Neural cell (in vitro differentiated cells): Measurements from ENCODE around the gene SPRYD3. TPM values are rescaled to one million over a fixed set of nuclear protein-coding genes. Genes with fewer than 3 reads are reported as not detected.

ENCODE experiments used
- H2AFZ ChIP-seq: fragments of 200-600, 300-800 bp; sonication (generic), shearing (Covaris generic); 2 replicates; pipeline ENCODE4 v1.6.0; 2014; ENCODE audit warnings: low read depth, mild to moderate bottlenecking, antibody characterized with exemption, low read length, moderate library complexity
- H3F3A ChIP-seq: fragments of 200-600 bp; shearing (Covaris generic); 2 replicates; pipeline ENCODE4 v1.6.1; 2016; ENCODE audit warnings: mild to moderate bottlenecking, moderate library complexity, mixed read lengths, antibody characterized with exemption, low read length; ENCODE audit not compliant: insufficient read depth, poor library complexity, severe bottlenecking
- H3K27ac ChIP-seq: fragments of 200-600, 300-800 bp; sonication (generic), shearing (Covaris generic); 2 replicates; pipeline ENCODE4 v1.5.1; 2014; ENCODE audit warnings: mild to moderate bottlenecking, low read length, moderate library complexity
- H3K27me3 ChIP-seq: fragments of 300-800, 200-600 bp; sonication (generic), shearing (Covaris generic); 2 replicates; pipeline ENCODE4 v1.6.0; 2014; ENCODE audit warnings: mild to moderate bottlenecking, low read depth, low read length, moderate library complexity; ENCODE audit not compliant: insufficient read depth
- H3K36me3 ChIP-seq: fragments of 300-800, 200-600 bp; sonication (generic), shearing (Covaris generic); 2 replicates; pipeline ENCODE4 v1.5.1; 2014; ENCODE audit warnings: mild to moderate bottlenecking, antibody characterized with exemption, low read length, moderate library complexity; ENCODE audit not compliant: insufficient read depth
- H3K4me2 ChIP-seq: fragments of 300-800, 200-600 bp; sonication (generic), shearing (Covaris generic); 2 replicates; pipeline ENCODE4 v1.6.0; 2014; ENCODE audit warnings: mild to moderate bottlenecking, low read length
- H3K4me3 ChIP-seq: fragments of 300-800, 200-600 bp; sonication (generic), shearing (Covaris generic); 2 replicates; pipeline ENCODE4 v1.5.1; 2014; ENCODE audit warnings: mild to moderate bottlenecking, low read length, moderate library complexity
- H3K79me2 ChIP-seq: fragments of 200-600 bp; shearing (Covaris generic); replicated peaks from 2 replicates; pipeline ENCODE4 v1.6.0; 2014; ENCODE audit warnings: mild to moderate bottlenecking, low read length, moderate library complexity; ENCODE audit not compliant: insufficient read depth
- H3K9ac ChIP-seq: fragments of 300-800, 200-600 bp; sonication (generic), shearing (Covaris generic); 2 replicates; pipeline ENCODE4 v1.6.1; 2016; ENCODE audit warnings: mild to moderate bottlenecking, low read length, mixed read lengths
- H3K9me2 ChIP-seq: fragments of 200-600 bp; shearing (Covaris generic); 2 replicates; pipeline ENCODE4 v1.6.1; 2016; ENCODE audit warnings: mild to moderate bottlenecking, low read length, mixed read lengths; ENCODE audit not compliant: insufficient read depth
- H3K9me3 ChIP-seq: fragments of 200-600, 300-800 bp; sonication (generic), shearing (Covaris generic); 2 replicates; pipeline ENCODE4 v1.6.1; 2016; ENCODE audit warnings: mild to moderate bottlenecking, mixed run types, low read length, moderate library complexity, mixed read lengths
- H4K20me1 ChIP-seq: fragments of 200-600 bp; shearing (Covaris generic); 2 replicates; pipeline ENCODE4 v1.6.1; 2016; ENCODE audit warnings: mild to moderate bottlenecking, mixed run types; ENCODE audit not compliant: insufficient read depth
- CTCF ChIP-seq: fragments of 450-650 bp; IDR thresholded peaks from 2 replicates; pipeline ENCODE4 v1.5.1; 2014; ENCODE audit warnings: antibody characterized with exemption, mild to moderate bottlenecking, moderate library complexity; ENCODE audit not compliant: poor library complexity, severe bottlenecking
- EP300 ChIP-seq: fragments of 450-650 bp; conservative IDR thresholded peaks from 2 replicates; pipeline ENCODE4 v1.6.1; 2014; ENCODE audit warnings: antibody characterized with exemption, mild to moderate bottlenecking, moderate library complexity; ENCODE audit not compliant: poor library complexity, severe bottlenecking
- EZH2 ChIP-seq: fragments of 200-600, 300-800 bp; shearing (Covaris generic), sonication (generic); IDR thresholded peaks from 2 replicates; pipeline ENCODE4 v1.6.1; 2014; ENCODE audit warnings: antibody characterized with exemption, low read length, borderline replicate concordance, mild to moderate bottlenecking; ENCODE audit not compliant: insufficient read depth, poor library complexity, severe bottlenecking
- MXI1 ChIP-seq: fragments of 450-650 bp; conservative IDR thresholded peaks from 2 replicates; pipeline ENCODE4 v1.6.1; 2014; ENCODE audit warnings: antibody characterized with exemption, mild to moderate bottlenecking; ENCODE audit not compliant: poor library complexity, severe bottlenecking
- POLR2AphosphoS5 ChIP-seq: IDR thresholded peaks from 2 replicates; pipeline ENCODE4 v1.6.1; 2012
- RAD21 ChIP-seq: fragments of 450-650 bp; conservative IDR thresholded peaks from 2 replicates; pipeline ENCODE4 v1.6.1; 2014; ENCODE audit warnings: antibody characterized with exemption, mild to moderate bottlenecking, moderate library complexity
- REST ChIP-seq: IDR thresholded peaks from 2 replicates; pipeline ENCODE4 v1.6.1; 2012; ENCODE audit warnings: borderline replicate concordance
- SMC3 ChIP-seq: fragments of 450-650 bp; conservative IDR thresholded peaks from 2 replicates; pipeline ENCODE4 v1.6.1; 2014; ENCODE audit warnings: antibody characterized with exemption, mild to moderate bottlenecking, moderate library complexity; ENCODE audit not compliant: poor library complexity
- TAF1 ChIP-seq: IDR thresholded peaks from 2 replicates; pipeline ENCODE4 v1.6.1; 2012; ENCODE audit warnings: low read depth
- polyA plus RNA-seq: library from polyadenylated mRNA; depleted of rRNA; stranded (reverse); fragments of >200 nt; gene quantifications from 2 replicates; pipeline ENCODE4 v1.2.3, GENCODE V29; 2014

Gene SPRYD3
- polyA plus RNA-seq, 1 donor from 2014 or later: 20.8 TPM

- Histone ChIP-seq H3K27ac (no peak overlapping the region), H2AFZ (no peak overlapping the region), H3K27me3 (peaks cover 23% of the 10 kb centered on the region), H4K20me1 (no peaks in the 10 kb centered on the region), H3K9me3 (no peaks in the 10 kb centered on the region), H3K9me2 (no peaks in the 10 kb centered on the region), H3K36me3 (no peaks in the 10 kb centered on the region), H3K4me2 (no peak overlapping the region), H3K4me3 (no peak overlapping the region), H3K9ac (no peak overlapping the region), H3F3A (no peaks in the 10 kb centered on the region), H3K79me2 (no peaks in the 10 kb centered on the region)
- TF ChIP-seq RAD21 (no peak), EP300 (no peak), TAF1 (no peak), POLR2AphosphoS5 (no peak), MXI1 (no peak), SMC3 (no peak)
Measured at GRCh38 chr12:53101931-53102781, 23.0 kb upstream of the SPRYD3 start.

GRCh38 chr12:53101266-53101665 is 22.1 kb upstream of the SPRYD3 start:
- Histone ChIP-seq H3K79me2 (no peaks in the 10 kb centered on the region), H3K27ac (no peak overlapping the region), H3K36me3 (no peaks in the 10 kb centered on the region), H4K20me1 (no peaks in the 10 kb centered on the region), H3K4me3 (no peak overlapping the region), H2AFZ (no peak overlapping the region), H3F3A (no peaks in the 10 kb centered on the region), H3K9ac (no peak overlapping the region), H3K27me3 (peaks cover 32% of the 10 kb centered on the region), H3K9me3 (no peaks in the 10 kb centered on the region), H3K4me2 (no peak overlapping the region), H3K9me2 (no peaks in the 10 kb centered on the region)
- no peak for TF ChIP-seq TAF1
- TF ChIP-seq RAD21: no peak
- TF ChIP-seq SMC3: no peak
- no peak for TF ChIP-seq REST
- no peak for TF ChIP-seq MXI1
- TF ChIP-seq EP300: no peak
- TF ChIP-seq POLR2AphosphoS5: no peak
- TF ChIP-seq CTCF: no peak
- TF ChIP-seq EZH2: no peak
